Activated CD8-positive, alpha-beta memory T cell treated with anti-CD3 and anti-CD28 coated beads, Interleukin-2, amount 10 ng/mL, durations not matched to agents 7 days and 5 days (primary cell): ENCODE results near the gene RNASE11. TPM values are rescaled to one million over a fixed set of nuclear protein-coding genes. Genes with fewer than 3 reads are reported as not detected.

Source experiments
- total RNA-seq, 2 experiments: library from RNA; stranded (reverse); gene quantifications; one replicate each; pipeline ENCODE4 v1.2.3, GENCODE V29; 2021

RNASE11 gene
- total RNA-seq, 2 experiments from 2014 or later, result not detected

Other genes starting within 250 kb of the RNASE11 start
- gene PARP2, start 244.4 kb downstream of the RNASE11 start, total RNA-seq, result 10 to 100 TPM; 32.6 to 38.4 TPM
- gene TEP1, start 174.5 kb downstream of the RNASE11 start, total RNA-seq, result 10 to 100 TPM; 44.9 to 52.9 TPM
- under 1 TPM; 0.44 to 0.59 TPM for gene KLHL33, start 151.8 kb downstream of the RNASE11 start, total RNA-seq
- 10 to 100 TPM; 42.8 to 53.0 TPM for gene OSGEP, start 133.2 kb downstream of the RNASE11 start, total RNA-seq
- gene APEX1, start 132.8 kb downstream of the RNASE11 start, total RNA-seq, result 100 to 1,000 TPM; 112 to 179 TPM
- 10 to 100 TPM; 30.9 to 31.7 TPM for gene PIP4P1, start 126.6 kb downstream of the RNASE11 start, total RNA-seq
- 100 to 1,000 TPM; 173 to 194 TPM for gene PNP, start 118.6 kb downstream of the RNASE11 start, total RNA-seq
- under 1 TPM; 0.30 to 0.67 TPM for gene RNASE10, start 82.5 kb downstream of the RNASE11 start, total RNA-seq
- gene RNASE9, start 27.0 kb downstream of the RNASE11 start, total RNA-seq, result not detected
- gene RNASE12, start 3.4 kb upstream of the RNASE11 start, total RNA-seq, result not detected
- gene OR6S1, start 53.7 kb upstream of the RNASE11 start, total RNA-seq, result not detected
- gene RNASE4, start 96.6 kb upstream of the RNASE11 start, total RNA-seq, result 1 to 10 TPM in 1 of 2 experiments, under 1 TPM in 1; 0.75 to 2.1 TPM
- 1 to 10 TPM; 1.5 to 2.5 TPM for gene ANG, start 100.8 kb upstream of the RNASE11 start, total RNA-seq
- gene EDDM3A, start 157.9 kb upstream of the RNASE11 start, total RNA-seq, result not detected
- not detected for gene EDDM3B, start 180.4 kb upstream of the RNASE11 start, total RNA-seq
- 1 to 10 TPM in 1 of 2 experiments, under 1 TPM in 1; 0.35 to 1.9 TPM for gene RNASE6, start 193.3 kb upstream of the RNASE11 start, total RNA-seq
- gene RNASE1, start 214.8 kb upstream of the RNASE11 start, total RNA-seq, result not detected